Measurements from ENCODE around the gene SLC30A7.
"Not testable (repeated sequence)": the region's sequence is repeated elsewhere in the genome, so short reads cannot be mapped to it uniquely, and the experiment has no call there.

Gene SLC30A7

GRCh38 chr1:100892554-100892953 is 3.3 kb upstream of the SLC30A7 start:
- no peak for DNase-seq

GRCh38 chr1:100893718-100894117 is 2.2 kb upstream of the SLC30A7 start:
- no peak for DNase-seq

GRCh38 chr1:100894603-100895539 is 1.0 kb upstream of the SLC30A7 start, which contains the start of gene EXTL2:
EXTL2 (minus strand) TSS chr1:100894842; CDS start chr1:100888757, 6,085 bp downstream.
- peak; percentile 50 for DNase-seq

- DNase-seq, result peak; percentile 41
Observed at GRCh38 chr1:100896481-100896982, 642 bp downstream of the SLC30A7 start.

GRCh38 chr1:100902365-100902764 is 6.5 kb downstream of the SLC30A7 start:
- DNase-seq, result no peak

- DNase-seq, result no peak
Observed at GRCh38 chr1:100903777-100904176, 7.9 kb downstream of the SLC30A7 start.

GRCh38 chr1:100904528-100904927 is 8.6 kb downstream of the SLC30A7 start:
- DNase-seq, result no peak

GRCh38 chr1:100905181-100905580 is 9.3 kb downstream of the SLC30A7 start:
- no peak for DNase-seq

GRCh38 chr1:100907887-100908286 is 12.0 kb downstream of the SLC30A7 start:
- DNase-seq, result no peak

GRCh38 chr1:100909018-100909417 is 13.1 kb downstream of the SLC30A7 start:
- DNase-seq, result no peak

- no peak for DNase-seq
Observed at GRCh38 chr1:100912019-100912418, 16.1 kb downstream of the SLC30A7 start.

GRCh38 chr1:100921110-100921706 is 25.3 kb downstream of the SLC30A7 start:
- DNase-seq, result no peak

- peak; percentile 24 for DNase-seq
Observed at GRCh38 chr1:100924212-100924611, 28.3 kb downstream of the SLC30A7 start.

- DNase-seq, result no peak
Observed at GRCh38 chr1:100924991-100925390, 29.1 kb downstream of the SLC30A7 start.

GRCh38 chr1:100926240-100926639 is 30.4 kb downstream of the SLC30A7 start:
- no peak for DNase-seq

- DNase-seq, result peak; percentile 48
Observed at GRCh38 chr1:100927276-100927675, 31.4 kb downstream of the SLC30A7 start.

GRCh38 chr1:100928128-100928527 is 32.2 kb downstream of the SLC30A7 start:
- DNase-seq, result no peak

GRCh38 chr1:100930494-100930893 is 34.6 kb downstream of the SLC30A7 start:
- no peak for DNase-seq

GRCh38 chr1:100931716-100932115 is 35.8 kb downstream of the SLC30A7 start:
- no peak for DNase-seq

- DNase-seq, result not testable (repeated sequence)
Observed at GRCh38 chr1:100933555-100933954, 37.7 kb downstream of the SLC30A7 start.

- no peak for DNase-seq
Observed at GRCh38 chr1:100936194-100936967, 40.5 kb downstream of the SLC30A7 start.

GRCh38 chr1:100941098-100941527 is 45.2 kb downstream of the SLC30A7 start:
- no peak for DNase-seq

All from activated CD8-positive, alpha-beta memory T cell treated with anti-CD3 and anti-CD28 coated beads, Interleukin-2, amount 50 U/mL, for 4 hours (primary cell).